ENCODE results near the gene NACC2. TPM values are rescaled to one million over a fixed set of nuclear protein-coding genes. Genes with fewer than 3 reads are reported as not detected.

NACC2 gene
- total and polyA plus RNA-seq, 2 experiments from 2014 or later = 4.4 to 12.0 TPM

- H3K36me3 ChIP-seq = no peaks in the 10 kb centered on the region
- peak overlapping the region; percentile 11 for H3K27ac ChIP-seq
- peaks cover 9% of the 10 kb centered on the region for H3K4me1 ChIP-seq (ENCODE audit: low read depth)
- no peaks in the 10 kb centered on the region for H3K9me3 ChIP-seq (ENCODE audit: low read depth)
- peak overlapping the region; percentile 65 for H3K4me3 ChIP-seq
- peaks cover 8% of the 10 kb centered on the region for H3K27me3 ChIP-seq
- peak; percentile 17 to 70 for DNase-seq (ENCODE audit: low read depth in 1 of 2, low spot score in 1 of 2)
- no peak for TF ChIP-seq CTCF (IDR thresholded peaks at IDR 0.05; ENCODE audit: low read depth, low read length)
These were observed 134.4 kb downstream of the NACC2 start for GRCh38 chr9:135960411-135961276.

GRCh38 chr9:135959814-135960213, 135.3 kb downstream of the NACC2 start:
- Histone ChIP-seq H3K4me1 (ENCODE audit: low read depth) (peaks cover 9% of the 10 kb centered on the region), H3K27ac (no peak overlapping the region), H3K36me3 (no peaks in the 10 kb centered on the region), H3K9me3 (ENCODE audit: low read depth) (no peaks in the 10 kb centered on the region), H3K27me3 (peaks cover 8% of the 10 kb centered on the region), H3K4me3 (peak overlapping the region; percentile 65)
- peak in 1 of 2 donors; percentile 80 for DNase-seq (ENCODE audit: low read depth in 1 of 2, low spot score in 1 of 2)
- TF ChIP-seq CTCF (IDR thresholded peaks at IDR 0.05; ENCODE audit: low read depth, low read length) = no peak

- TF ChIP-seq CTCF (IDR thresholded peaks at IDR 0.05; ENCODE audit: low read depth, low read length) = no peak
- Histone ChIP-seq H3K4me3 (no peak overlapping the region), H3K9me3 (ENCODE audit: low read depth) (no peaks in the 10 kb centered on the region), H3K27ac (no peak overlapping the region), H3K36me3 (peaks cover 2% of the 10 kb centered on the region), H3K27me3 (peaks cover 3% of the 10 kb centered on the region), H3K4me1 (ENCODE audit: low read depth) (peaks cover 9% of the 10 kb centered on the region)
- DNase-seq (ENCODE audit: low read depth in 1 of 2, low spot score in 1 of 2) = no peak
These were observed 136.6 kb downstream of the NACC2 start for GRCh38 chr9:135958485-135958884.

GRCh38 chr9:135957431-135957830, 137.7 kb downstream of the NACC2 start:
- no peak for DNase-seq (ENCODE audit: low read depth in 1 of 2, low spot score in 1 of 2)
- Histone ChIP-seq H3K27me3 (peaks cover 1% of the 10 kb centered on the region), H3K36me3 (peaks cover 7% of the 10 kb centered on the region), H3K9me3 (ENCODE audit: low read depth) (no peaks in the 10 kb centered on the region), H3K4me3 (no peak overlapping the region), H3K27ac (no peak overlapping the region), H3K4me1 (ENCODE audit: low read depth) (peaks cover 9% of the 10 kb centered on the region)
- no peak for TF ChIP-seq CTCF (IDR thresholded peaks at IDR 0.05; ENCODE audit: low read depth, low read length)

- Histone ChIP-seq H3K4me3 (no peak overlapping the region), H3K36me3 (peaks cover 11% of the 10 kb centered on the region), H3K27me3 (no peaks in the 10 kb centered on the region), H3K9me3 (ENCODE audit: low read depth) (no peaks in the 10 kb centered on the region), H3K4me1 (ENCODE audit: low read depth) (peaks cover 9% of the 10 kb centered on the region), H3K27ac (no peak overlapping the region)
- DNase-seq (ENCODE audit: low read depth in 1 of 2, low spot score in 1 of 2) = no peak
- no peak for TF ChIP-seq CTCF (IDR thresholded peaks at IDR 0.05; ENCODE audit: low read depth, low read length)
These were observed 138.3 kb downstream of the NACC2 start for GRCh38 chr9:135956802-135957174.

Other genes with a start within 250 kb of the NACC2 start
- 47.1 and 64.1 TPM in 2 replicates for gene CAMSAP1, start 187.7 kb downstream of the NACC2 start, total RNA-seq
- gene CAMSAP1, start 187.7 kb downstream of the NACC2 start, polyA plus RNA-seq = 7.8 and 13.0 TPM in 2 replicates
- gene UBAC1, start 133.9 kb downstream of the NACC2 start, total RNA-seq = 60.2 and 66.4 TPM in 2 replicates
- gene UBAC1, start 133.9 kb downstream of the NACC2 start, polyA plus RNA-seq = 48.9 and 60.1 TPM in 2 replicates
- 29.3 and 41.6 TPM in 2 replicates for gene TMEM250, start 23.6 kb upstream of the NACC2 start, total RNA-seq
- gene TMEM250, start 23.6 kb upstream of the NACC2 start, polyA plus RNA-seq = 25.6 and 27.0 TPM in 2 replicates
- gene LHX3, start 109.8 kb upstream of the NACC2 start, total RNA-seq = not detected in 2 replicates
- gene LHX3, start 109.8 kb upstream of the NACC2 start, polyA plus RNA-seq = not detected in 2 replicates
- 10.5 and 11.5 TPM in 2 replicates for gene QSOX2, start 150.5 kb upstream of the NACC2 start, total RNA-seq
- gene QSOX2, start 150.5 kb upstream of the NACC2 start, polyA plus RNA-seq = 1.7 TPM in 2 replicates
- gene CCDC187, start 208.8 kb upstream of the NACC2 start, total RNA-seq = 0.56 and 1.3 TPM in 2 replicates
- 0.13 and 0.16 TPM in 2 replicates for gene CCDC187, start 208.8 kb upstream of the NACC2 start, polyA plus RNA-seq
- 88.3 and 116 TPM in 2 replicates for gene GPSM1, start 232.2 kb upstream of the NACC2 start, total RNA-seq
- 52.2 and 58.5 TPM in 2 replicates for gene GPSM1, start 232.2 kb upstream of the NACC2 start, polyA plus RNA-seq

All from cardiac muscle cell (in vitro differentiated cells and primary cell).